Tibial nerve (tissue), 4 donors: ENCODE measurements around the gene AGAP3. TPM values are rescaled to one million over a fixed set of nuclear protein-coding genes. Genes with fewer than 3 reads are reported as not detected.

Source experiments
- DNase-seq, 2 donors: peaks; one replicate each; pipeline ENCODE4 v3.0.0-alpha.2; 2019; ENCODE audit warnings: low spot score in 2 of 2
- H3K27ac ChIP-seq, 4 donors: fragments of 200-600 bp; sonication (generic) in 3 of 4; one replicate each; pipeline ENCODE4 v1.5.1; 2017 to 2019; ENCODE audit warnings: mild to moderate bottlenecking in 1 of 4
- H3K27me3 ChIP-seq, 2 donors: fragments of 200-600 bp; sonication (generic) in 1 of 2; one replicate each; pipeline versions ENCODE4 v1.5.1 to v1.6.0; 2017 to 2019
- H3K36me3 ChIP-seq, 3 donors: fragments of 200-600 bp; sonication (generic); one replicate each; pipeline ENCODE4 v1.5.1; 2018 to 2019
- H3K4me1 ChIP-seq, 4 donors: fragments of 200-600 bp; sonication (generic) in 3 of 4; one replicate each; pipeline ENCODE4 v1.5.1; 2017 to 2019
- H3K4me3 ChIP-seq, 4 donors: fragments of 200-600 bp; sonication (generic) in 3 of 4; one replicate each; pipeline ENCODE4 v1.5.1; 2017 to 2019; ENCODE audit warnings: mild to moderate bottlenecking in 1 of 4, moderate library complexity in 1 of 4
- H3K9me3 ChIP-seq, 4 donors: fragments of 200-600 bp; sonication (generic) in 3 of 4; one replicate each; pipeline ENCODE4 v1.5.1; 2017 to 2019
- CTCF ChIP-seq, 5 experiments: fragments of 200-600 bp in 3 of 5; fragments of 450-650 bp in 2 of 5; sonication (generic) in 3 of 5; IDR thresholded peaks; one replicate each; pipeline ENCODE4 v1.5.1; 2016 to 2019; ENCODE audit warnings: antibody characterized with exemption in 5 of 5, mild to moderate bottlenecking in 3 of 5, moderate library complexity in 2 of 5
- EP300 ChIP-seq, 2 donors: sonication (generic); formaldehyde crosslinking; IDR thresholded peaks; one replicate each; pipeline ENCODE4 v1.6.1; 2017; ENCODE audit warnings: antibody characterized with exemption in 2 of 2, mild to moderate bottlenecking in 1 of 2
- POLR2A ChIP-seq, 2 donors: fragments of 450-650 bp; IDR thresholded peaks; one replicate each; pipeline ENCODE4 v1.6.1; 2017; ENCODE audit warnings: antibody characterized with exemption in 2 of 2, mild to moderate bottlenecking in 2 of 2, moderate library complexity in 2 of 2
- WGBS, 2 donors: methylation state at CpG; one replicate each; pipeline ENCODE4 v1.1.5; 2018; 5-methylcytosine and 5-hydroxymethylcytosine counted together
- total RNA-seq, 4 donors: library from RNA; depleted of rRNA; stranded (reverse); fragments of >200 nt; gene quantifications; one replicate each; pipeline ENCODE4 v1.1.0, GENCODE V29; 2016

The AGAP3 gene
- total RNA-seq, 4 donors from 2014 or later, result 40.0 to 114 (median 87.2) TPM

DNA sequence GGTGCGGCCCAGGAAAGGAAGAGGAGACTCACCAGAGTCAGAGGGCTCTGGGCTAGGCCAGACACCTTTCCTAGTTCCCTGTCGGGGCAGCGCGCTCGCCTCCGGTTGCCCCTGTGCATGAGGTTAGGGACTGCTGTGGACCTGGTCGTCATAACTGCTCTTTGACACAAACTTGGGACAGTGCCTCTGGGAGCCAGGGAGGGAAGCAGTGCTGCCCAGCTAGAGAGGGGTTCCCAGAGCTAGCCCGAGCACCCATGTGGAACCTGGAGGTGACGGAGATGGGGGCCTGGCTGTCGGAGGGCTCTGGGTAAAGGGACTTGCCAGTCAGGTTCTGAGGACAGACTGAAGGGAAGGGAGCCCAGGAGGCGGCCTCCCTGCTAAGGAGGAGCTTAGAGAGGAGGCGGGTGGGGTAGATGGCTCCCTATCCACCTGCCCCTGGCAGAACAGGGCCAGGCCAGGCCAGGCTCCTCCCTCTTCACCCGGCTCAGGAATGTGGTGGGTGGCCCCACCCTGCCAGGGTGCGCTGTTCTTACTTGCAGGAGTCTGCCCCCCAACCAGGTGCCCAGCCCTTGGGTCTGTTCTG lies 29.7 kb downstream of the AGAP3 start:
- peaks cover 0 to 45% (median 0%) of the 10 kb centered on the region in 3 donors for H3K36me3 ChIP-seq
- no peak overlapping the region for H3K27ac ChIP-seq
- H3K27me3 ChIP-seq, result no peaks in the 10 kb centered on the region
- WGBS, 2 donors, result 82 to 86% methylated on average over 13 to 14 of the region's 14 CpGs
- peak overlapping the region in 1 of 4 donors; percentile 36 for H3K4me3 ChIP-seq
- no peaks in the 10 kb centered on the region for H3K9me3 ChIP-seq
- no peak for TF ChIP-seq POLR2A (IDR thresholded peaks at IDR 0.05)
- TF ChIP-seq CTCF (IDR thresholded peaks at IDR 0.05), result no peak
- no peak for TF ChIP-seq EP300 (IDR thresholded peaks at IDR 0.05)
- H3K4me1 ChIP-seq, result peaks cover 0 to 36% (median 9%) of the 10 kb centered on the region in 4 donors
- no peak for DNase-seq

- TF ChIP-seq POLR2A (IDR thresholded peaks at IDR 0.05) (no peak), CTCF (IDR thresholded peaks at IDR 0.05) (no peak), EP300 (IDR thresholded peaks at IDR 0.05) (no peak)
- H3K9me3 ChIP-seq, result no peaks in the 10 kb centered on the region
- no peak overlapping the region for H3K4me3 ChIP-seq
- H3K27ac ChIP-seq, result no peak overlapping the region
- no peak for DNase-seq
- peaks cover 0 to 54% (median 0%) of the 10 kb centered on the region in 3 donors for H3K36me3 ChIP-seq
- WGBS, 2 donors, result 91% methylated on average over 26 to 27 of the region's 27 CpGs
- peaks cover 0 to 27% (median 9%) of the 10 kb centered on the region in 4 donors for H3K4me1 ChIP-seq
- no peaks in the 10 kb centered on the region for H3K27me3 ChIP-seq
These were observed 30.5 kb downstream of the AGAP3 start for GRCh38 chr7:151116603-151117440.

DNA sequence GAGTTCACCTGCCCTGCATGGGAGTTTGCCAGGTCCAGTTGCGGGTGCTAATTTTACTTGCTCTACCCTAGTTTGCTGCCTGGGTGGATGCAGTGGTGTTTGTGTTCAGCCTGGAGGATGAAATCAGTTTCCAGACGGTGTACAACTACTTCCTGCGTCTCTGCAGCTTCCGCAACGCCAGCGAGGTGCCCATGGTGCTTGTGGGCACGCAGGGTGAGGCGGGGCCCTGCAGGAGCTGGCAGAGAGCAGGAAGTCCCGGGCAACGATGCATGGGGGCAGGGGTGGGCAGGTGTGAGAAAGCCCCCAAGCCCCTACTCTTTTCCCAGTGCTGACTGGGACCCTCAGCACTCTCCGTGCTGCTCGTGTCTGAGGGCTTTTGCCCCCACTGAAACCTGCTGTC lies 31.3 kb downstream of the AGAP3 start:
- no peaks in the 10 kb centered on the region for H3K27me3 ChIP-seq
- no peak overlapping the region for H3K27ac ChIP-seq
- peaks cover 0 to 61% (median 0%) of the 10 kb centered on the region in 3 donors for H3K36me3 ChIP-seq
- WGBS, 2 donors, result 85 to 87% methylated on average over 11 to 12 of the region's 12 CpGs
- H3K9me3 ChIP-seq, result no peaks in the 10 kb centered on the region
- no peak overlapping the region for H3K4me3 ChIP-seq
- no peak for DNase-seq
- peaks cover 0 to 27% (median 9%) of the 10 kb centered on the region in 4 donors for H3K4me1 ChIP-seq
- TF ChIP-seq CTCF (IDR thresholded peaks at IDR 0.05), result no peak
- no peak for TF ChIP-seq POLR2A (IDR thresholded peaks at IDR 0.05)
- TF ChIP-seq EP300 (IDR thresholded peaks at IDR 0.05), result no peak

DNA sequence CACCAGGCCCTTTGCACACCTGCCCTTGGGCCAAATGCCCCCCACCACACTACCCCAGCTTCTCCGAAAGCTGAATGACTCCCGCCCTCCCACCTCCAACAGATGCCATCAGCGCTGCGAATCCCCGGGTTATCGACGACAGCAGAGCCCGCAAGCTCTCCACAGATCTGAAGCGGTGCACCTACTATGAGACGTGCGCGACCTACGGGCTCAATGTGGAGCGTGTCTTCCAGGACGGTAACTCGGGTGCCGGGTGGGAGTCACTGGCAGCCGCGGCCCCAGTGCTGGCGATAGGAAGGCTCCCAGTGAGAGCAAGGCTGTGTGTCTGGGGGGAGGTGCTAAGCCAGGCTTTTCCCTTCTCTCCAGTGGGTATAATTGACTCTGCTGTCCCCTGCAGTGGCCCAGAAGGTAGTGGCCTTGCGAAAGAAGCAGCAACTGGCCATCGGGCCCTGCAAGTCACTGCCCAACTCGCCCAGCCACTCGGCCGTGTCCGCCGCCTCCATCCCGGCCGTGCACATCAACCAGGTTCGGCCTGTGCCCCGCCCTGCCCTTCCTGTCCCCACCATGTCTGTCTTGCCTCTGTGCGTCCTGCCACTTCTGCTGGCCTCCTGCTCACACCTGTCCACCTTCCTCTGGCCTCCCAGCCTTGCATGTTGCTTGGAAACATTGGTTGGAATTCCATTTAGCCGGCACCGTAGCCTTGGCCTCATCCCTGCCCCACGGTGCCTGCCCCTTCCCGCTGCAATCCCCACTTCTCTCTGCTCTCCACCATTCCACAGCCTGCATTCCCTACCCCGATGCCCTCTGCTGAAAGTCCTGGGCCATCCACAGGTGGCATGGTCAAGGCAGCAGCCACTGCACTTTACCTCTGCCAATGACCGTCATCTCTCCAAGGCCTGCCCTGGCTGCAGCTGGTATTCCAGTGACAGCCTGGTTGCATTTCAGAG lies 32.1 kb downstream of the AGAP3 start:
- no peak overlapping the region for H3K27ac ChIP-seq
- H3K27me3 ChIP-seq, result no peaks in the 10 kb centered on the region
- 90 to 94% methylated on average over 38 of the region's 38 CpGs for WGBS, 2 donors
- peaks cover 0 to 69% (median 0%) of the 10 kb centered on the region in 3 donors for H3K36me3 ChIP-seq
- no peak for DNase-seq
- H3K4me1 ChIP-seq, result peaks cover 0 to 22% (median 9%) of the 10 kb centered on the region in 4 donors
- H3K9me3 ChIP-seq, result no peaks in the 10 kb centered on the region
- H3K4me3 ChIP-seq, result no peak overlapping the region
- TF ChIP-seq EP300 (IDR thresholded peaks at IDR 0.05) (no peak), CTCF (IDR thresholded peaks at IDR 0.05) (no peak), POLR2A (IDR thresholded peaks at IDR 0.05) (no peak)
